ENCODE data around the gene ZNF584.

GRCh38 chr19:58372311-58373133 is 35.9 kb upstream of the ZNF584 start:
- TF ChIP-seq ZNF112 (tag by site-specific recombination; IDR thresholded peaks at IDR 0.05): no peak
- TF ChIP-seq BCL11A (tag by site-specific recombination; IDR thresholded peaks at IDR 0.05; ENCODE audit: low read depth): no peak
- TF ChIP-seq, protein P1, sequence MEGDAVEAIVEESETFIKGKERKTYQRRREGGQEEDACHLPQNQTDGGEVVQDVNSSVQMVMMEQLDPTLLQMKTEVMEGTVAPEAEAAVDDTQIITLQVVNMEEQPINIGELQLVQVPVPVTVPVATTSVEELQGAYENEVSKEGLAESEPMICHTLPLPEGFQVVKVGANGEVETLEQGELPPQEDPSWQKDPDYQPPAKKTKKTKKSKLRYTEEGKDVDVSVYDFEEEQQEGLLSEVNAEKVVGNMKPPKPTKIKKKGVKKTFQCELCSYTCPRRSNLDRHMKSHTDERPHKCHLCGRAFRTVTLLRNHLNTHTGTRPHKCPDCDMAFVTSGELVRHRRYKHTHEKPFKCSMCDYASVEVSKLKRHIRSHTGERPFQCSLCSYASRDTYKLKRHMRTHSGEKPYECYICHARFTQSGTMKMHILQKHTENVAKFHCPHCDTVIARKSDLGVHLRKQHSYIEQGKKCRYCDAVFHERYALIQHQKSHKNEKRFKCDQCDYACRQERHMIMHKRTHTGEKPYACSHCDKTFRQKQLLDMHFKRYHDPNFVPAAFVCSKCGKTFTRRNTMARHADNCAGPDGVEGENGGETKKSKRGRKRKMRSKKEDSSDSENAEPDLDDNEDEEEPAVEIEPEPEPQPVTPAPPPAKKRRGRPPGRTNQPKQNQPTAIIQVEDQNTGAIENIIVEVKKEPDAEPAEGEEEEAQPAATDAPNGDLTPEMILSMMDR (tag by site-specific recombination; IDR thresholded peaks at IDR 0.05): no peak
- no peak for TF ChIP-seq ZNF138 (tag by site-specific recombination; IDR thresholded peaks at IDR 0.05; ENCODE audit: borderline replicate concordance)
- TF ChIP-seq ZNF16 (tag by site-specific recombination; IDR thresholded peaks at IDR 0.05; ENCODE audit: low read depth): no peak
- TF ChIP-seq TCF7L2 (IDR thresholded peaks at IDR 0.05; ENCODE audit: borderline replicate concordance, low read depth, low read length): no peak
- TF ChIP-seq ZNF645 (tag by site-specific recombination; IDR thresholded peaks at IDR 0.05): no peak
- no peak for TF ChIP-seq ZBTB10 (tag by site-specific recombination; IDR thresholded peaks at IDR 0.05)
- TF ChIP-seq ZNF623 (tag by site-specific recombination; IDR thresholded peaks at IDR 0.05): no peak
- no peak for TF ChIP-seq ZNF146 (tag by site-specific recombination; IDR thresholded peaks at IDR 0.05)
- TF ChIP-seq ZNF24 (tag by site-specific recombination; IDR thresholded peaks at IDR 0.05): no peak
- TF ChIP-seq ZNF114 (tag by site-specific recombination; IDR thresholded peaks at IDR 0.05): no peak
